Prostate gland (tissue), 2 donors: Measurements from ENCODE around the gene CSGALNACT2. TPM values are rescaled to one million over a fixed set of nuclear protein-coding genes. Genes with fewer than 3 reads are reported as not detected.
A peak's percentile ranks its signal among the peaks of the same experiment; 100 is the strongest.

Source experiments
- DNase-seq: peaks from one replicate; pipeline ENCODE4 v3.0.0-alpha.2; 2019; ENCODE audit warnings: low spot score
- H3K27ac ChIP-seq, 2 donors: fragments of 200-600 bp; sonication (generic); 2 replicates each; pipeline ENCODE4 v1.5.1; 2017 to 2019
- H3K27me3 ChIP-seq: fragments of 200-600 bp; sonication (generic); replicated peaks from 2 replicates; pipeline ENCODE4 v1.5.1; 2019; ENCODE audit not compliant: insufficient read depth
- H3K36me3 ChIP-seq, 2 donors: fragments of 200-600 bp; sonication (generic); 1 replicate in 1 of 2; 2 replicates in 1 of 2; pipeline versions ENCODE4 v1.5.1 to v1.8.1; 2017 to 2019
- H3K4me1 ChIP-seq: fragments of 200-600 bp; sonication (generic); replicated peaks from 2 replicates; pipeline ENCODE4 v1.5.1; 2019
- H3K4me3 ChIP-seq, 2 donors: fragments of 200-600 bp; sonication (generic); 2 replicates each; pipeline ENCODE4 v1.5.1; 2017 to 2019
- H3K9me3 ChIP-seq: fragments of 200-600 bp; sonication (generic); 2 replicates; pipeline ENCODE4 v1.5.1; 2017
- CTCF ChIP-seq, 4 experiments: fragments of 200-600 bp in 2 of 4; fragments of 450-650 bp in 2 of 4; sonication (generic) in 2 of 4; IDR thresholded peaks; 1 replicate in 3 of 4; 2 replicates in 1 of 4; pipeline ENCODE4 v1.5.1; 2016 to 2019; ENCODE audit warnings: antibody characterized with exemption in 4 of 4, mild to moderate bottlenecking in 2 of 4, moderate library complexity in 2 of 4
- POLR2A ChIP-seq: fragments of 450-650 bp; IDR thresholded peaks from one replicate; pipeline ENCODE4 v1.6.1; 2016; ENCODE audit warnings: antibody characterized with exemption, mild to moderate bottlenecking
- POLR2AphosphoS5 ChIP-seq: sonication (generic); formaldehyde crosslinking; IDR thresholded peaks from one replicate; pipeline ENCODE4 v1.6.1; 2017; ENCODE audit warnings: antibody characterized with exemption
- WGBS: methylation state at CpG from one replicate; pipeline ENCODE4 v1.1.5; 2018; 5-methylcytosine and 5-hydroxymethylcytosine counted together
- intact Hi-C: fragments of 100-400 bp; cut with DNase I; formaldehyde crosslinking; loops from one replicate; pipeline ENCODE4 v1.14.2; 2022
- total RNA-seq, 2 donors: library from RNA; depleted of rRNA; stranded (reverse); fragments of >200 nt; gene quantifications; one replicate each; pipeline ENCODE4 v1.1.0, GENCODE V29; 2016

CSGALNACT2 gene
- total RNA-seq, 2 donors from 2014 or later = 10.0 to 15.9 TPM

GRCh38 chr10:43199684-43200537 lies 61.7 kb downstream of the CSGALNACT2 start:
- Histone ChIP-seq H3K9me3 (no peaks in the 10 kb centered on the region), H3K27me3 (no peaks in the 10 kb centered on the region), H3K27ac (no peak overlapping the region), H3K4me3 (no peak overlapping the region), H3K36me3 (no peaks in the 10 kb centered on the region), H3K4me1 (no peaks in the 10 kb centered on the region)
- intact Hi-C loops = no loop called here
- WGBS = 93% methylated on average over 14 of the region's 15 CpGs
- DNase-seq = no peak
- TF ChIP-seq CTCF (IDR thresholded peaks at IDR 0.05) (no peak), POLR2AphosphoS5 (no peak), POLR2A (no peak)

GRCh38 chr10:43200538-43201390 lies 62.5 kb downstream of the CSGALNACT2 start:
- Histone ChIP-seq H3K4me3 (no peak overlapping the region), H3K4me1 (no peaks in the 10 kb centered on the region), H3K27ac (no peak overlapping the region), H3K9me3 (no peaks in the 10 kb centered on the region), H3K36me3 (no peaks in the 10 kb centered on the region), H3K27me3 (no peaks in the 10 kb centered on the region)
- intact Hi-C loops = no loop called here
- no peak for DNase-seq
- WGBS = 91% methylated on average over 12 of the region's 13 CpGs
- TF ChIP-seq POLR2AphosphoS5 = no peak
- TF ChIP-seq CTCF (IDR thresholded peaks at IDR 0.05) = no peak
- TF ChIP-seq POLR2A = no peak

GRCh38 chr10:43201545-43202131 lies 63.4 kb downstream of the CSGALNACT2 start:
- Histone ChIP-seq H3K4me1 (no peaks in the 10 kb centered on the region), H3K4me3 (no peak overlapping the region), H3K27me3 (no peaks in the 10 kb centered on the region), H3K36me3 (no peaks in the 10 kb centered on the region), H3K27ac (no peak overlapping the region), H3K9me3 (no peaks in the 10 kb centered on the region)
- 89% methylated on average over 11 of the region's 11 CpGs for WGBS
- intact Hi-C loops = no loop called here
- no peak for TF ChIP-seq POLR2AphosphoS5
- no peak for TF ChIP-seq CTCF (IDR thresholded peaks at IDR 0.05)
- TF ChIP-seq POLR2A = no peak
- DNase-seq = no peak

GRCh38 chr10:43202224-43202656 lies 64.0 kb downstream of the CSGALNACT2 start:
- TF ChIP-seq CTCF (IDR thresholded peaks at IDR 0.05) (peak in 3 of 4 experiments; percentile 24 to 45 (median 34)), POLR2A (no peak)
- intact Hi-C loops = no loop called here
- Histone ChIP-seq H3K27ac (no peak overlapping the region), H3K4me1 (no peaks in the 10 kb centered on the region), H3K27me3 (no peaks in the 10 kb centered on the region), H3K36me3 (no peaks in the 10 kb centered on the region), H3K4me3 (peak overlapping the region; percentile 15 to 32), H3K9me3 (no peaks in the 10 kb centered on the region)
- DNase-seq = no peak
- under 1% methylated on average over 25 of the region's 29 CpGs for WGBS
